ENCODE data around the gene CISD2.
"Not testable (repeated sequence)": the region's sequence is repeated elsewhere in the genome, so short reads cannot be mapped to it uniquely, and the experiment has no call there.

Gene CISD2

GRCh38 chr4:102918859-102919258, 50.1 kb downstream of the CISD2 start:
- DNase-seq (ENCODE audit: low spot score): no peak

- not testable (repeated sequence) for DNase-seq (ENCODE audit: low spot score)
Measured at GRCh38 chr4:102919697-102920096, 50.9 kb downstream of the CISD2 start.

GRCh38 chr4:102935716-102936115, 66.9 kb downstream of the CISD2 start:
- DNase-seq (ENCODE audit: low spot score): no peak

- DNase-seq (ENCODE audit: low spot score): not testable (repeated sequence)
Measured at GRCh38 chr4:102938063-102938462, 69.3 kb downstream of the CISD2 start.

Data from COLO829 (cell line).